MCF 10A (cell line): ENCODE results near the gene KIF19. TPM values are rescaled to one million over a fixed set of nuclear protein-coding genes. Genes with fewer than 3 reads are reported as not detected.
A peak's percentile ranks its signal among the peaks of the same experiment; 100 is the strongest.

ENCODE experiments used
- BruUV-seq: library from RNA; stranded (reverse); fragments of 400-500 nt; replicated peaks from 2 replicates; lab custom pipeline; 2021; lab: Mats Ljungman, UMichigan
- CTCF ChIA-PET: fragments of 300-600 bp; sonication (Branson Sonifier 250); formaldehyde crosslinking; extraction: SDS; loops from one replicate; lab custom pipeline; 2021; ENCODE audit warnings: antibody characterized with exemption, inconsistent platforms; lab: Yijun Ruan, JAX
- POLR2A ChIA-PET: fragments of 300-600, 350-650 bp; sonication (Branson Sonifier 250); formaldehyde crosslinking; extraction: SDS; loops from one replicate; lab custom pipeline; 2020; ENCODE audit warnings: antibody characterized with exemption, inconsistent platforms; lab: Yijun Ruan, JAX
- DNase-seq: peaks from one replicate; pipeline ENCODE4 v3.0.0-alpha.2; 2018; ENCODE audit not compliant: unreplicated experiment
- H3K27ac Mint-ChIP-seq: one replicate; pipeline ENCODE4 v1.8.0; 2022; ENCODE audit warnings: mild to moderate bottlenecking, low read depth, mixed read lengths; ENCODE audit not compliant: unreplicated experiment
- H3K27me3 Mint-ChIP-seq: one replicate; pipeline ENCODE4 v1.8.0; 2022; ENCODE audit warnings: mixed read lengths; ENCODE audit not compliant: insufficient read depth, unreplicated experiment
- H3K36me3 Mint-ChIP-seq: one replicate; pipeline ENCODE4 v1.8.0; 2022; ENCODE audit warnings: mild to moderate bottlenecking, moderate library complexity, mixed read lengths; ENCODE audit not compliant: insufficient read depth, unreplicated experiment
- H3K4me1 Mint-ChIP-seq: one replicate; pipeline ENCODE4 v1.8.0; 2022; ENCODE audit warnings: mixed read lengths; ENCODE audit not compliant: insufficient read depth, unreplicated experiment
- H3K4me3 Mint-ChIP-seq: one replicate; pipeline ENCODE4 v1.8.0; 2022; ENCODE audit warnings: mild to moderate bottlenecking, moderate library complexity, mixed read lengths; ENCODE audit not compliant: unreplicated experiment
- H3K9me3 Mint-ChIP-seq: one replicate; pipeline ENCODE4 v1.8.0; 2022; ENCODE audit warnings: mixed read lengths; ENCODE audit not compliant: unreplicated experiment
- intact Hi-C: fragments of 100-400 bp; cut with micrococcal nuclease; formaldehyde crosslinking; loops from 2 replicates; pipeline ENCODE4 v1.14.1; 2022
- total RNA-seq: library from RNA; stranded (reverse); gene quantifications from 2 replicates; pipeline ENCODE4 v1.2.3, GENCODE V29; 2022
- TF ChIP-seq, protein P1 (sequence below): fragments of 200-600 bp; IDR thresholded peaks from one replicate; pipeline ENCODE4 v1.8.0; 2022; ENCODE audit warnings: antibody characterized with exemption, mild to moderate bottlenecking; ENCODE audit not compliant: unreplicated experiment

Gene KIF19
- total RNA-seq, 1 experiment from 2014 or later, result not detected

DNA sequence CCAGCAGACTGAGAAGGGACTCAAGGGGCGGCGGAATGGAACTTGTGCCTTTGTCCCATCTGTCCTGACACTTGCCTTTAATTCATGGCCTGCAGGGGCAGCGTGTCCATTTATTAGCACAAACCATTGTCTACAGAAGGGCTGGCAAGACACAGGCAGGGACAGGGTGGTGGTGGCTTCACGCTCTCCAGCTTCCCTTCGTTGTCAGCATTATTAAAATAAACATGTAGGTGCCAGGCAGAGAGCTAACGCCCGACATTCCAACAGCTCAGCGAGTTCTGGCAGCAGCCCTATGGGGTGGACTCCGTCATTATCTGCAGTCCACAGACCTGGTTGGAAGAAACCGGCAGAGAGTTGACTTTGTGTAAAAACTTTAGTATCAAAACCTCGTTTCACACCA lies 35.7 kb upstream of the KIF19 start:
- Mint-ChIP-seq H3K36me3 (no peaks in the 10 kb centered on the region), H3K4me3 (no peak overlapping the region), H3K4me1 (no peaks in the 10 kb centered on the region), H3K9me3 (no peaks in the 10 kb centered on the region), H3K27me3 (no peaks in the 10 kb centered on the region), H3K27ac (no peak overlapping the region)
- intact Hi-C loops, result no loop called here
- ChIA-PET CTCF (no interaction called here), POLR2A (no interaction called here)
- no peak for DNase-seq
- TF ChIP-seq, protein P1, sequence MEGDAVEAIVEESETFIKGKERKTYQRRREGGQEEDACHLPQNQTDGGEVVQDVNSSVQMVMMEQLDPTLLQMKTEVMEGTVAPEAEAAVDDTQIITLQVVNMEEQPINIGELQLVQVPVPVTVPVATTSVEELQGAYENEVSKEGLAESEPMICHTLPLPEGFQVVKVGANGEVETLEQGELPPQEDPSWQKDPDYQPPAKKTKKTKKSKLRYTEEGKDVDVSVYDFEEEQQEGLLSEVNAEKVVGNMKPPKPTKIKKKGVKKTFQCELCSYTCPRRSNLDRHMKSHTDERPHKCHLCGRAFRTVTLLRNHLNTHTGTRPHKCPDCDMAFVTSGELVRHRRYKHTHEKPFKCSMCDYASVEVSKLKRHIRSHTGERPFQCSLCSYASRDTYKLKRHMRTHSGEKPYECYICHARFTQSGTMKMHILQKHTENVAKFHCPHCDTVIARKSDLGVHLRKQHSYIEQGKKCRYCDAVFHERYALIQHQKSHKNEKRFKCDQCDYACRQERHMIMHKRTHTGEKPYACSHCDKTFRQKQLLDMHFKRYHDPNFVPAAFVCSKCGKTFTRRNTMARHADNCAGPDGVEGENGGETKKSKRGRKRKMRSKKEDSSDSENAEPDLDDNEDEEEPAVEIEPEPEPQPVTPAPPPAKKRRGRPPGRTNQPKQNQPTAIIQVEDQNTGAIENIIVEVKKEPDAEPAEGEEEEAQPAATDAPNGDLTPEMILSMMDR, result no peak
- no TSS peak for BruUV-seq

DNA sequence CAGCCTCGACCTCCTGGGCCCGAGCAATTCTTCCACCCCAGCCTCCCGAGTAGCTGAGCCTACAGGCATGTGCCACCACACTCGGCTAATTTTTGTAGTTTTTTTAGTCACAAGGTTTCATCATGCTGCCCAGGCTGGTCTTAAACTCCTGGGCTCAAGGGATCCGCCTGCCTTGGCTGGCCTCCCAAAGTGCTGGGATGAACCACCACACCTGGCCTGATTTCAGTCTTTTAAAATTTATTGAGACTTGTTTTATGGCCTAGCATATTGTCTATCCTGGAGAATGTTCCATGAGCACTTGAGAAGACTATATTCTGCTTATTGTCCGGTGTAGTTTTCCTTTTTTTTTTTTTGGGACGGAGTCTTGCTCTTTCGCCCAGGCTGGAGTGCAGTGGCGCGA lies 33.5 kb upstream of the KIF19 start:
- Mint-ChIP-seq H3K9me3 (no peaks in the 10 kb centered on the region), H3K4me1 (no peaks in the 10 kb centered on the region), H3K27me3 (no peaks in the 10 kb centered on the region), H3K4me3 (no peak overlapping the region), H3K36me3 (peaks cover 2% of the 10 kb centered on the region), H3K27ac (no peak overlapping the region)
- intact Hi-C loops, result no loop called here
- POLR2A ChIA-PET, result no interaction called here
- CTCF ChIA-PET, result no interaction called here
- no peak for DNase-seq
- TF ChIP-seq, protein P1, result no peak
- BruUV-seq, result no TSS peak

DNA sequence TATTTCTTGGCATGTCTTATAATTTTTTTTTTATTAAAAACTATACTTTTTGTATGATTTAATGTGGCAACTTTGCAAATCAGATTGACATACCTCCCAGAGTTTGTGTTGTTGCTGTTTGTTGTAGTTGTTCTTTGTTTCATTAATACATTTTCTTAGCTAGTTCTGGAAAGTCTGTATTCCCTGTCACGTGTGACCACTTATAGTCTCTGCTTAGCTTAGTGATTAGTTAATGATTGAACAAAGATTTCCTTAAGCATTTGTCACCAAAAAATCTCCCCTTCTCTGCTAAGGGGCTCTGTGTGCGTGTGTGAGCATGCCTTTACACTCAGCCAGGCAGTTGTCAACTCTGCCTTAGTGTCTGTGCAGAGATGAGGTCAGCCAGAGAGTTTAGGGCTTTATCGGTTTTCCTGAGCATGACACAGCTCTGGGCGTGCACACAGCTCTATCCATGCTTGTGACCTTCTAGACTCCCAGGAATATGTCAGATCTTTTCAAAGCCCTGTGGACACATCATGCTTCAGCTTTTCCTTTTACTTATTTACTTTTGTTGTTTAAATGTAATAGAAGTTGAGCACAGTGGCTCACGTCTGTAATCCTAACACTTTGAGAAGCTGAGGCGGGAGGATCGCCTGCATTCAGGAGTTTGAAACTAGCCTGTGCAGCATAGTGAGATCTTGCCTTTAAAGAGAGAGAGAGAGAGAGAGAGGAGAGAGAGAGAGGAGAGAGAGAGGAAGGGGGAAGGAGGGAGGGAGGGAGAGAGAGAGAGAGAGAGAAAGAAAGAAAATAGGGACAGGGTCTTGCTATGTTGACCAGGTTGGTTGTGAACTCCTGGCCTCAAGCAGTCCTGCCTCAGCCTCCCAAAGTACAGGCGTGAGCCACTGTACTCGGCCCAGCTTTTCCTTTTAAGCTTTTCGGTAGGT lies 30.1 kb upstream of the KIF19 start:
- no peak for DNase-seq
- POLR2A ChIA-PET, result interaction anchor here (1.3 kb wide), 1 partner anchor 83 kb away, joined by 3 read pairs; no protein-coding TSS in a partner anchor
- H3K27ac Mint-ChIP-seq, result no peak overlapping the region
- H3K36me3 Mint-ChIP-seq, result peaks cover 6% of the 10 kb centered on the region
- peaks cover 21% of the 10 kb centered on the region for H3K27me3 Mint-ChIP-seq
- intact Hi-C loops, result loop anchor here (1.0 kb wide), 1 partner anchor 86 kb away; no protein-coding TSS in a partner anchor
- no peaks in the 10 kb centered on the region for H3K9me3 Mint-ChIP-seq
- CTCF ChIA-PET, result interaction anchor here (0.6 to 1.9 kb wide), 9 partner anchors 8 to 162 kb away, joined by 3 to 7 read pairs (median 4); no protein-coding TSS in a partner anchor
- H3K4me3 Mint-ChIP-seq, result no peak overlapping the region
- no TSS peak for BruUV-seq
- peaks cover 6% of the 10 kb centered on the region for H3K4me1 Mint-ChIP-seq
- TF ChIP-seq, protein P1, result no peak

DNA sequence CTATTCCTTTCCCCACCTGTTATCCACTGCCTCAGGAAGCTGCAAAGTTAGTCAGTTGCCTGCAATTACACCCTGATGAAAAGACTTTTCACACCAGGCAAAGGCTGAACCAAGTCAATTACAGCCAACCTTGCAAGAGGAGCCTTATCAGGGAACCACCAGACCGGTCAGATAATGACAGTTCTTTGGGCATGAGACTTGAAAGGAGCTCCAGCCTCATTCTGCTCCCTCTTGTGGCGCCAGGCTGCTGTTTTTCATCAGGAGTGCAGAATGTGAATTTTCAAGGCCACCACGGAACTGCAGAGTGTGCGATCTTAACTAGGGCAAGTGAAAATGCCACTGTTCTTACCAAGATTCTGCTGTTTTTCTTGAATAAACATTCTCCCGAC lies 29.5 kb upstream of the KIF19 start:
- no TSS peak for BruUV-seq
- POLR2A ChIA-PET, result interaction anchor here (1.3 kb wide), 1 partner anchor 84 kb away, joined by 3 read pairs; no protein-coding TSS in a partner anchor

More for the DNA sequence above, 29.5 kb upstream of the KIF19 start:
- Mint-ChIP-seq H3K27me3 (peaks cover 21% of the 10 kb centered on the region), H3K4me1 (peaks cover 6% of the 10 kb centered on the region), H3K36me3 (peaks cover 6% of the 10 kb centered on the region), H3K27ac (no peak overlapping the region), H3K9me3 (no peaks in the 10 kb centered on the region), H3K4me3 (no peak overlapping the region)
- TF ChIP-seq, protein P1, result peak; percentile 26
- intact Hi-C loops, result loop anchor here (1.0 kb wide), 1 partner anchor 86 kb away; no protein-coding TSS in a partner anchor
- DNase-seq, result peak; percentile 29
- CTCF ChIA-PET, result interaction anchor here (0.8 to 1.9 kb wide), 3 partner anchors 9 to 161 kb away, joined by 3 to 7 read pairs (median 4); no protein-coding TSS in a partner anchor
